CD4-positive, alpha-beta memory T cell (primary cell): ENCODE data around the gene FAM72B. TPM values are rescaled to one million over a fixed set of nuclear protein-coding genes. Genes with fewer than 3 reads are reported as not detected.
"Not testable (repeated sequence)": the region's sequence is repeated elsewhere in the genome, so short reads cannot be mapped to it uniquely, and the experiment has no call there.

Experiments used
- CTCF ChIA-PET: fragments of 350-600 bp; sonication (Branson Sonifier 250); formaldehyde crosslinking; loops from one replicate; lab custom pipeline; 2021; ENCODE audit warnings: inconsistent platforms; ENCODE audit not compliant: partially characterized antibody; lab: Charles Lee
- POLR2A ChIA-PET: fragments of 350-600 bp; sonication (Branson Sonifier 250); formaldehyde crosslinking; loops from one replicate; lab custom pipeline; 2021; ENCODE audit not compliant: partially characterized antibody; lab: Charles Lee
- DNase-seq, 5 donors: peaks; one replicate each; pipeline versions ENCODE4 v3.0.0 to v3.0.0-alpha.2; 2020 to 2022; ENCODE audit warnings: mixed read lengths in 1 of 5
- H3K27ac ChIP-seq: one replicate; pipeline ENCODE4 v1.7.0; 2013; ENCODE audit warnings: low read depth, low read length
- H3K27me3 ChIP-seq: 2 replicates; pipeline ENCODE4 v1.7.0; 2013; ENCODE audit warnings: mild to moderate bottlenecking, low read length, moderate library complexity; ENCODE audit not compliant: insufficient read depth
- H3K36me3 ChIP-seq: 2 replicates; pipeline ENCODE4 v1.7.0; 2013; ENCODE audit warnings: mild to moderate bottlenecking, low read length, moderate library complexity; ENCODE audit not compliant: insufficient read depth
- H3K4me1 ChIP-seq: 2 replicates; pipeline ENCODE4 v1.7.0; 2013; ENCODE audit warnings: mild to moderate bottlenecking, low read length, moderate library complexity; ENCODE audit not compliant: insufficient read depth
- H3K4me3 ChIP-seq, 2 donors: one replicate each; pipeline ENCODE4 v1.7.0; 2013; ENCODE audit warnings: low read length in 2 of 2, mild to moderate bottlenecking in 1 of 2
- H3K9me3 ChIP-seq, 2 donors: one replicate each; pipeline ENCODE4 v1.7.0; 2013; ENCODE audit warnings: low read length in 2 of 2, control low read depth in 1 of 2; ENCODE audit not compliant: control insufficient read depth in 1 of 2
- H3K27ac Mint-ChIP-seq, 7 donors: one replicate each; pipeline ENCODE4 v1.8.0; 2020 to 2021; ENCODE audit warnings: mixed read lengths in 7 of 7, mild to moderate bottlenecking in 6 of 7, inconsistent platforms in 3 of 7, moderate library complexity in 3 of 7
- H3K27me3 Mint-ChIP-seq, 2 donors: one replicate each; pipeline ENCODE4 v1.8.0; 2020 to 2021; ENCODE audit warnings: mixed read lengths in 2 of 2
- H3K36me3 Mint-ChIP-seq, 2 donors: one replicate each; pipeline ENCODE4 v1.8.0; 2020 to 2021; ENCODE audit warnings: mixed read lengths in 2 of 2, inconsistent platforms in 1 of 2, mild to moderate bottlenecking in 1 of 2
- H3K4me1 Mint-ChIP-seq, 4 donors: one replicate each; pipeline ENCODE4 v1.8.0; 2020 to 2021; ENCODE audit warnings: mixed read lengths in 4 of 4, mild to moderate bottlenecking in 1 of 4
- H3K4me3 Mint-ChIP-seq, 8 donors: one replicate each; pipeline ENCODE4 v1.8.0; 2020 to 2021; ENCODE audit warnings: mixed read lengths in 8 of 8, mild to moderate bottlenecking in 7 of 8, moderate library complexity in 6 of 8, inconsistent platforms in 3 of 8
- H3K9me3 Mint-ChIP-seq, 8 donors: one replicate each; pipeline ENCODE4 v1.8.0; 2020 to 2021; ENCODE audit warnings: mixed read lengths in 8 of 8, mild to moderate bottlenecking in 5 of 8, inconsistent platforms in 3 of 8, moderate library complexity in 1 of 8
- intact Hi-C: fragments of 100-400 bp; cut with micrococcal nuclease; formaldehyde crosslinking; loops from one replicate; pipeline ENCODE4 v1.15.1; 2023
- polyA plus RNA-seq, 2 donors: library from polyadenylated mRNA; unstranded; fragments of 300-500 nt; fragmentation: Illumina TruSeq; gene quantifications; one replicate each; pipeline ENCODE4 v1.2.3, GENCODE V29; 2021
- total RNA-seq, 2 experiments: library from RNA; stranded (reverse); gene quantifications; one replicate each; pipeline ENCODE4 v1.2.3, GENCODE V29; 2021

The FAM72B gene
- total and polyA plus RNA-seq, 4 experiments from 2014 or later = 0.17 TPM; not detected in 3

- H3K9me3 Mint-ChIP-seq, H3K36me3 Mint-ChIP-seq, H3K27ac ChIP-seq, H3K36me3 ChIP-seq, H3K27ac Mint-ChIP-seq, H3K9me3 ChIP-seq, CTCF ChIA-PET, H3K4me1 Mint-ChIP-seq, POLR2A ChIA-PET, H3K4me3 ChIP-seq, H3K27me3 ChIP-seq, H3K4me3 Mint-ChIP-seq, H3K4me1 ChIP-seq, DNase-seq, intact Hi-C loops, H3K27me3 Mint-ChIP-seq: not testable (repeated sequence)
Observed at GRCh38 chr1:121157609-121158008, 26.5 kb downstream of the FAM72B start.

DNA sequence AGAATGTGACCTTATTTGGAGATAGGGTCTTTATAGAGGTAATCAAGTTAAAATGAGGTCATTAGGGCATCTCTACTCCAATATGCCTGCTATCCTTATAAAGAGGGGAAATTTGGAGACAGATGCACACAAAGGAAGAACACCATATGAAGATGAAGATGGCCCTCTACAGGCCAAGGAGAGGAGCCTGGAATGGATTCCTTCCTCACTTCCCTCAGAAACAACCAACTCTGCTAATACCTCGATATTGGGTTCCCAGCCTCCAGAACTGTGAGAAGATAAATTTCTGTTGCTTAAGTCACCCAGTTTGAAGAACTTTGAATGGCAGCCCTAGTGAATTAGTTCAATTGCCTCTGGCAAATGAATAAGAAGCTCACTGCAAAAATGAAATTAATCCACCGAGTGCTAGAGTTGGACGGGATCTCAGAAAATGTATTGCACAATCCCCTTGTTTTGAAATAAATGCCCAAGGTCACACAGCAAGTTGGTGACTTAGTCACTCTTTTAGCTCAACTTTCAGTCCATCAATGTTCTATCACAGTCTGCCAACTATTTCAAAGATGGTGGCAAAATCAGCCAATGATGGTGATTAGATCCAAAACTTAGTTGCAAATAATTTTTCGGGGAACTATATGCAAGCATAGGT is 27.1 kb downstream of the FAM72B start:
- H3K27ac ChIP-seq, POLR2A ChIA-PET, H3K27me3 Mint-ChIP-seq, DNase-seq, H3K4me3 ChIP-seq, H3K9me3 Mint-ChIP-seq, H3K27me3 ChIP-seq, H3K36me3 Mint-ChIP-seq, CTCF ChIA-PET, H3K4me3 Mint-ChIP-seq, H3K4me1 Mint-ChIP-seq, H3K4me1 ChIP-seq, H3K9me3 ChIP-seq, intact Hi-C loops, H3K27ac Mint-ChIP-seq, H3K36me3 ChIP-seq: not testable (repeated sequence)

- H3K9me3 ChIP-seq, H3K27me3 Mint-ChIP-seq: not testable (repeated sequence)
Observed at GRCh38 chr1:121155671-121156358, 28.3 kb downstream of the FAM72B start.

DNA sequence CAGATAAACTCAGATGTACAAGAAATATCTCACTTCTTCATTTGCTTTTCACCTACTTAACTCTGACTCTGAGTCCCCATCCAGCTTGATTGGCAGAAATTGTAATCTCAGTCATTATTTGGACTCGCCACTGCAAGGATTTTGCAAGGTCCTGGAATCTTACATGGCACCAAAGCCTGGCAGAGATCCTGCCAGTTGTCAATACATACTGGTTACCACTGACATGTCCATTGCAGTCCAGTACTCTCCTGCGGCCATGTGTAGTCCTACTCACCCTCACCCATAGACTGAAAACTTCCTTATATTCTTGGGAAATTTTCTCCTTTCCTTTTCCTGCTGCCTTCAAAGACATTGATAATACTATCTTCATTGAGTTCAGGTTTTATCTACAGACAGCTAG is 29.3 kb downstream of the FAM72B start:
- H3K4me1 Mint-ChIP-seq, H3K27ac Mint-ChIP-seq, H3K27me3 ChIP-seq, CTCF ChIA-PET, H3K4me3 Mint-ChIP-seq, H3K9me3 Mint-ChIP-seq, H3K4me1 ChIP-seq, H3K36me3 Mint-ChIP-seq, H3K4me3 ChIP-seq, H3K9me3 ChIP-seq, POLR2A ChIA-PET, H3K36me3 ChIP-seq, H3K27me3 Mint-ChIP-seq, DNase-seq, H3K27ac ChIP-seq, intact Hi-C loops: not testable (repeated sequence)

More at GRCh38 chr1:121155671-121156358, 28.3 kb downstream of the FAM72B start:
- H3K27ac ChIP-seq, H3K36me3 Mint-ChIP-seq, H3K27me3 ChIP-seq, CTCF ChIA-PET, H3K4me3 Mint-ChIP-seq, H3K36me3 ChIP-seq, H3K4me1 Mint-ChIP-seq, H3K4me1 ChIP-seq, POLR2A ChIA-PET, H3K4me3 ChIP-seq, H3K27ac Mint-ChIP-seq, intact Hi-C loops, DNase-seq, H3K9me3 Mint-ChIP-seq: not testable (repeated sequence)

DNA sequence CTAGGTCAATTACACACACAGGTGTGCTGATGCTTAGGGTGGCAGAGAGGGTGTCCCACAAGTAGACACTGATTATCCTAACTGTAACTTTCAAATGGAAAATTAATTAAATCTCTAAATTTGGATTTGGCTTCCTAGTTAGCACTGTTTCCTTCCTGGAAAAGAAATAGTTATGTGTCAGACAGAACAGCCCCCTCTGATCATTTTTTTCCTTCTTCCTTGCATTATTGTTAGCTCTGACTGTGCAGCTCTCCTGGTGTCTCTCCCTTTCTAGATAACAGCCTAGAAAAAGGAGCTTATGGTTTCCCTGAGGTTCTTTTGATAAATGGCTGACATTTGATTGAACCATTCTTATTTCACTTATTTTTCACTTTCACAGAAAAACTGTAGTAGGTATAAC is 31.4 kb downstream of the FAM72B start:
- H3K27me3 Mint-ChIP-seq, H3K4me3 ChIP-seq, H3K27me3 ChIP-seq, intact Hi-C loops, H3K27ac Mint-ChIP-seq, CTCF ChIA-PET, H3K9me3 Mint-ChIP-seq, H3K36me3 ChIP-seq, H3K4me1 ChIP-seq, H3K27ac ChIP-seq, POLR2A ChIA-PET, H3K36me3 Mint-ChIP-seq, H3K9me3 ChIP-seq, H3K4me1 Mint-ChIP-seq, DNase-seq, H3K4me3 Mint-ChIP-seq: not testable (repeated sequence)

GRCh38 chr1:121151294-121151693 is 32.8 kb downstream of the FAM72B start:
- H3K27ac Mint-ChIP-seq, H3K4me3 Mint-ChIP-seq, H3K9me3 ChIP-seq, H3K9me3 Mint-ChIP-seq, POLR2A ChIA-PET, H3K4me1 Mint-ChIP-seq, H3K27me3 ChIP-seq, CTCF ChIA-PET, DNase-seq, H3K27me3 Mint-ChIP-seq, intact Hi-C loops, H3K36me3 Mint-ChIP-seq, H3K4me1 ChIP-seq, H3K36me3 ChIP-seq, H3K27ac ChIP-seq, H3K4me3 ChIP-seq: not testable (repeated sequence)

DNA sequence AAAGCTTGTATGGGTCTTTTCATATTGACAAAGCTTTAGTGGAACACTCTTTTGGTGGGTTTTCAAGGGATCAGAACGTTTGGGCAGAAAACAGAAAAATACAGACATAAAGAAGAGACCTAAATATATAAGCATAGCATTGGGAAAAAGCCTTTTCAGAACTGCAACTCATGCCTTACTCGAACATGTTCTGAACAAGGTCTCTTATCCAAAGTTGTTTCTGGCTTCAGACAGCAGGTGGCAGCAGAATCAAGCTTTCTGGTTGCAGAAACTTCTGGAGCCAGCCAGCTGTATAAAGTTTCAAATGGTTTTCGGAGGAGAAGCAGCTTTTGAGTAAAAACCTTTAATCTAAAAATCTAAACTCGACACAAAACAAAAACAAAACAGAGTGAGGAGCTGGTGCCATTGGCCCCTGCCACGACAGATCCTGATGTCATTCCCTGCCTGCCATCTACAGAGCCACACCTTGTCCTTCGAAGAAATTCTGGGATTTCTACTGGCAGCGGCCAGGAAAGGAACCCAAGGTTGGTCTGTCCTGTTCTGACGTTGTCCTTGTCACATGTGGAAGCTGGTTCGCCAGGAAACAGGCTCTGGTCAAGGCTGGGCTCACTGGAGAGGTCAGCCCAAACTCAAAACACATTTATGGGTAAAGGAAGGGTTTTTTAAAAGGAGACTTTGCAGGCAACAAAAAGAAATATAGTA is 35.5 kb downstream of the FAM72B start:
- H3K27ac ChIP-seq, H3K4me3 ChIP-seq, H3K4me1 Mint-ChIP-seq, intact Hi-C loops, H3K36me3 Mint-ChIP-seq, H3K4me1 ChIP-seq, H3K36me3 ChIP-seq, H3K27me3 ChIP-seq, H3K27ac Mint-ChIP-seq, H3K9me3 ChIP-seq, H3K4me3 Mint-ChIP-seq, CTCF ChIA-PET, H3K27me3 Mint-ChIP-seq, POLR2A ChIA-PET, H3K9me3 Mint-ChIP-seq: not testable (repeated sequence)
- DNase-seq = peak in 2 of 5 donors; percentile 11 to 14
